CD4-positive, alpha-beta T cell treated with Interleukin-6 for 4 hours (primary cell): Measurements from ENCODE around the gene VWA5A.

Experiments used
- DNase-seq: peaks from one replicate; pipeline ENCODE4 v3.0.0-alpha.2; 2020; ENCODE audit warnings: mixed read lengths

VWA5A gene

DNA sequence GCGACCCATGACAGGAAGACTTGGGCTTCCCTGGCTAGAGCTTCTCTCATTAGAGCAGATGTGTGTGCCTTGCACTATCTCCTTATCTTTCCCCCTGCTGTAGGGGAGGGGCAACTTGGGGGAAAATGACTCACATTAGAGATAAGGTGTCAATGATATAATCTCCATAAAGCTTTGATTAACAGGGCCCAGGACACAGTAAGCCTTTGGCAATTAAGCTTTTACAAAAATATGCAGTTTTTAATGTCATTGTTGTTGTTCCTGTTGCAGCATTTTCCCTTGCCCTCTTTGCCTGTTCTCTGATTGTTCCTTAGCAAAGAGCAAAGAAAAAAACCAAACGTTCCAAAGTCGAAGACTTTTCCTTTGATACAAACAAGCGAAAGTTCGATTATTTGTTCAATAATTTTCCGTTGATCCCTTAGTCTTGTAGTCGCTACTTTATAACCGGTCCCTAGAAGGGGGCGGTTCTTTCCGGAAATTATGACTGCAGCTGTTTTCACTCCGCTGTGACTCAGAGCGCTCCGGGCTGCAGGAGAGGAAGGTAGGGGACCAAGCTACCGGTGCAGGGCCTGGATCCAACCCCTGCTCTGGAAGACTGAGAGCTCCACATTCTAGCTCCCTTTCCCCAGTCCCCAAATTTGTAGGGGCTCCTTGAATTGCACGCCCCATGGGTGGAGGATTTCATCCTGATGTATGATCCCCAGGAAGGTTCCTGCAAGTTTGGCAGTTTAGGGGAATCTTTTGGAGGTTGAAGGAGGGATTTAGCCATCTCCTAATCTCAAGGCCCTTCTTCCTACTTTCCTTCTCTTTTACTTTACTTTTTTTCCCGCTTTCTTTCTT, at the start of gene VWA5A:
Gene VWA5A (plus strand): TSS at position 509 of the 840 bp plus-strand sequence. CDS start 2,062 bp downstream, outside the sequence.
- peak; percentile 82 for DNase-seq

DNA sequence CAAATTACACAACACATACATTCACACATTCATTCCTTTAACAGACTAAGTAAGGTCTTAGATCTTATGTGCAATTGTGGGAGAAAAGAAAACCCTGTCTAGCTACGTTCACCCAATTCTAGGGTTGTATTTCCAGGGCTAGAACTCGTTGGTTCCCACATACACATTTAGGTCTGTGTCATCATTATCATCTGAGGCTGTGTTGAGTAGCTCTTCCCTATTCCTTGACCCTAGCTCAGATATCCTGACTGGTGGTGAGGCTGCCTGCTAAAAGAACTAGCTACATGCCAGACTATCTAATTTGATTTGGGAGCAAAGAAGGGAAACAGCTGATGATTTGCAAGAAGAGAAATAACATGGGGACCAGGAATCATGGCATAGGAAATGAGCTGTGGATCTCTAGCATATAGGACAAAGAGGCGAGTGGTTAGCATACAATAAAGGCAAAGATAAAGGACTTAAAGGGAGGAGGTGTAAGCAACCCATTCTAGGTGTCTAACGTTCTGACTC, 46.6 kb upstream of the VWA5A start:
- DNase-seq, result no peak

GRCh38 chr11:124069429-124070401, 45.5 kb upstream of the VWA5A start:
- peak; percentile 35 for DNase-seq

- peak; percentile 70 for DNase-seq
Measured at GRCh38 chr11:124070915-124071622, 44.2 kb upstream of the VWA5A start.

DNA sequence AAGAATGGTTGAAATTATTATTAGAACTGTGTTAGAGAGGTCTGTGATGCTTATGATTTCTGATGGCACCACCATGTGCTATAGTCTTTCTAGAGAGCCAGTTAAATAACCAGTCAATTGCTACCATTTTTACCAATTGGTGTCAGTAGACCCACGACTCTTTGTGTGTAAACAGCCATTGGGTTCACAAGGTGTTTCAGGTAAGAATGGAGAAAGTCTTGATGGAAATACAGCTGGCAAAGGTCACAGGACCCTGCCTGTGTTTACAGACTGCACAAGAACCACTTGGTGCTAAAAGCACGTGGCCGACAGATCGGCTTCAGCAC, 43.7 kb upstream of the VWA5A start:
- no peak for DNase-seq

DNA sequence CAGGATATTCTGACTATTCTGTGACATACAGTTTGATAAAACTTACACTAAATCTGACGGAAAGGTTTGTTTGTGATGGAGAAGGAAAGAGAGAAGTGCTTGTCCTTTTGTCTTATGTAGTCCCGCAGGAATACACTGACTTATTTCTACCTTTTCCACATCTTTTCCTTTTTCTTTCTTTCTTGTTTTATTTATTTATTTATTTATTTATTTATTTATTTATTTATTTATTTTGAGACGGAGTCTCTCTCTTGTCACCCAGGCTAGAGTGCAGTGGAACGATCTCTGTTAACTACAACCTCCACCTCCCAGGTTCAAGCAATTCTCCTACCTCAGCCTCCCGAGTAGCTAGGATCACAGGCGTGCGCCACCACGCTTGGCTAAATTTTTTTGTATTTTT, 43.1 kb upstream of the VWA5A start:
- DNase-seq, result no peak

GRCh38 chr11:124074554-124074953, 40.7 kb upstream of the VWA5A start:
- no peak for DNase-seq

DNA sequence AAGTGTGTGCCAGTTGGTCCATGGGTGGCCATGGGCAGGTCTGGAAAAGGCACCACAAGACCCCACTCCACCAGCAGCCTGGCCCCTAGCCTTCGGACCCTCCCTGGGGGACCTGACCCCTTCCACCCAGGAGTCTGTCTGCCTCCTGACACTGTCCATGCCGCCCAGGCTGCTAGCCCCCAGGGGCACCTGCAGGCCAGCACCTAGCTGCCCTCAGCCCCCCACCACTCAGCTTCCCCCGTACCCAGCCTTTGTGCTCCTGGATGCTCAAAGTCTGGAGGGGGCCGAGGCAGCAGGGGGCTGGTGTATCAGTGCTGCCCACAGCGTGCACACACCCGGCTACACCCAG, 39.8 kb upstream of the VWA5A start:
- no peak for DNase-seq

DNA sequence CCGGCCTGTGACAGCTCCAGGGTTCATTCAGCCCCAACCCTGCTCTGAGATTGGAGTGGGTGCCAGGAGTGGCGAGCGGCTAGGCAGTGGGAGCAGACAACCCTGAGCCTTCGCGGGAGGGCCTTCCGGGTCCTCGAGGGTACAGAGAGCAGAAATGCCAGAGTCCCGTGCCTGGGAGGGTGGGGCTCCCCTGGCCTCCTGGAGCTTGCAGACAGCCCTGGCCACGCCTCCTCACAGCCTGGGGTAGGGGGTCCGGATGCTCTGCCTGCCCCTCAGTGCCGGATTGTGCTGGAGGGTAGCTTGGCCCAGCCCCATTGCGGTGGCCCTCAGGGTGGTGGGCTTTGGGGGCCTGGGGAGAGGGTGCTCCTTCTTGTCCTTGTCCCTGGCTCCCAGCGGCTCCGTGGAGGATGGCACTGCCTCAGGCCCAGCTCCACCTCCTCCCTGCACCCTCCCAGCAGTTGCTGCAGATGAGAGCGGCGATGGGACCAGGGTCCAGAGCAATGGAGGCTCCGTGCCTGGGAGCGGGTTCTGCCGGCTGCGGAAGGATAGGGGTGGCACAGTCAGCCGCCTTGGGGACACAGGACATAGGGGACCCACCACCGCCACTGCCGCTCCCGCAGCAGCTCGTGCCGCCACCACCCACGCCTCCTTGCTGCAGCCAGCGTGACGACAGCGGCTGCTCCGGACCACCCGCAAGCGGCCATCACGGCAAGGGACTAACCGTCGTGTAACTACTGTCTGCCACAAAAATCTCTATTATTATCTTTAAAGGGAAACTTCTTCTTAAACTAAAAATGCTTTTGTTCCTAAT, 39.2 kb upstream of the VWA5A start:
- DNase-seq, result no peak

DNA sequence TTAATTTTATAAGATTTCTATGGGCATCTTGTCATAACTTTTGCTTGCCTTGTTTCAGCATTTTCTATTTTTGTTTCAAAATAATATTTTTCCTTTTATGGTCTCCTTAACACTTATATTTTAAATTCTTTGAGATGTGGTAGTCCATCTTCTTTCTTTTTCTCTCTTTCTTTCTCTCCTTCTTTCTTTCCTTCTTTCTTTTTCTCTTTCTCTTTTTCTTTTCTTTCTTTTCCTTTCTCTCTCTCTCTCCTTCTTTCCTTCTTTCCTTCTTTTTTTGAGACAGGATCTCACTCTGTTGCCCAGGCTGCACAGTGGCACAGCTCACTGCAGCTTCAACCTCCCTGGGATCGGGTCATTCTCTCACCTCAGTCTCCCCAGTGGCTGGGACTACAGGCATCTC, 38.0 kb upstream of the VWA5A start:
- DNase-seq, result no peak

- DNase-seq, result no peak
Measured at GRCh38 chr11:124078591-124078990, 36.7 kb upstream of the VWA5A start.

- no peak for DNase-seq
Measured at GRCh38 chr11:124079631-124080326, 35.5 kb upstream of the VWA5A start.

DNA sequence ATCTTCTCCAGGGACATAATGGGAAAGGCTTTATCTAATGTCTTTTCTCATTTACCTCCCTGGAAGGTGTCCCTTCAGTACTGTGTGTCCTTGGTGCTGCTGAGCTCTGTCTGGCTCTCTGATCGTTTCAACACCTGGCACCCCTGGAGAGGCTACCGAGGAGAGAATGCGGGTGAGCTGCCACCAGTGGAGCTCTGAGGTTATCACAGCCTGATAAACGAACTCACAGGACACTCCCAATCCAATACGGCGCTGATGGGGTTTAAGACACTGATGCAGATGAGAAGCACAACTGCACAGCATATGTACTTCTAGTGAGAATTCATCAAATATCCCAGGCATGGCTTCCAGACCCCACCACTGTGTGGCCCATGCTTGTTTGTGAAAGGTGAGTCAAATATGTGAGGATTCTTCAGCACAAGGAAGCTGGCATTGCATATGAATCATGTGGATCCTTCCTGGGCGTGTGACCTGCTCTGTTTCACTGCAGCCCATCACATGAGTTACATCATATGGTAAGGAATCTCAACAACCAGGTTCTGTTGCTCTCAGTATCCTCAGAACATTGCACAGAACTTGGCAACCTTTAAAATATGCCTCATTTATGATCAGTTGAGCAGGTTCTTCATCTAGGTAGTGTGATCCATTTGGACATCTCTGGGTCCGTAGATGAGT, 34.8 kb upstream of the VWA5A start:
- DNase-seq, result no peak

- DNase-seq, result no peak
Measured at GRCh38 chr11:124081483-124081882, 33.8 kb upstream of the VWA5A start.

- no peak for DNase-seq
Measured at GRCh38 chr11:124082371-124082770, 32.9 kb upstream of the VWA5A start.

- no peak for DNase-seq
Measured at GRCh38 chr11:124085583-124085982, 29.7 kb upstream of the VWA5A start.

DNA sequence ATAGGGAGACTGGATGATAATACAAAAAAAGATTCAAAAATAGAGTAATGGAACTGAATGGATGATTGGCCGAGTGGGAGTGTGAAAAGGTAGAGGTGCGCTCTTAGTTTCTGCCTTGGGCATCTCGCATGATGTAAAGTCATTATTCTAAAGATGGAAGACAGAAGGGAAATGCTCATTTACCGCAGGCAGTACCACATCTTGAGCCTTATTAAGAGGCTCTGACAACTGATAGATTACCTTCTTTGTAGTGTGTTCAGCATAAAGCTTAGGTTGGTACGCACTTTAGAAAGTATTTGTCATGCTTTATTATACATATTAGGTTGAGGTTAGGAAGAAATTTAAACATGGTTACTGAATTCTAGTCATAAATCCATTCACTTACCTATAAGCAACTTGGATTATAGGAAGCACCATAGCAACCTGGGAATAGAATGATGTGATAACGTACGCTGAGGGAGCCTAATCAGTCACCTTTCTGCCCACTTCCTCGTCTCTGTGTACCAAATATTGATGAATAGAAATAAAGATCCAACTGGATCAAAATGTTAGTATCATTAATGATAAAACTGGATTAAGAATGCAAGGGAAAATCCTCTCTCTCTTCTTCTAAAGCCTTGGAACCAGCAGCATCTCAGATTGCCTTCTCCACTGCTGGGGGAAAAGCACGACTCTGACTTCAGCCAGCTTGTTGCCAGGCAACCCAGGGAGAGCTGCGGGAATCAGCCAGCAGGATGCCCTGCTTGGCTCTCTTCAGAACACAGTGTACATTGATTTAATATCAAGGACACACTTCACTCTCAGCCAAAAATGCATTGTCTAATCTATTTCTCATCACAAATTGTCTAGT, 29.0 kb upstream of the VWA5A start:
- no peak for DNase-seq

DNA sequence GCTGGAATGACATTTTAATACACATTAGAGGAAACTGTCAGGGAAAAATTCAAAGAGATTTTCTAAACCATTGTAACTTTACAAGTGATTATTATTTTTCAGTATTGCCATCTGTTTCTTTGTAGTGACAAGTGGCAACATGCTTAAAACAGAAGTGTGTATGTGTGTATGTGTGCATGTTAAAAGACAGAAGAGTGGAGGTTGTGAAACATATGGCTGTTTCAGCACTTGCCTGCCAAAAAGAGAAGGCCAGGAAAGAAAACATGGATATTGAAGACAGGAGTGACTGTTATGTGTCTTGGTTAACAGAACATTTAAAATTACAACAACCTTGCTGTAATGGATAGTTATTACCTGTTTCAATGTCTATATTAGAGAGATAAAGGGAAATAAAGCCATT, 24.3 kb upstream of the VWA5A start:
- no peak for DNase-seq

DNA sequence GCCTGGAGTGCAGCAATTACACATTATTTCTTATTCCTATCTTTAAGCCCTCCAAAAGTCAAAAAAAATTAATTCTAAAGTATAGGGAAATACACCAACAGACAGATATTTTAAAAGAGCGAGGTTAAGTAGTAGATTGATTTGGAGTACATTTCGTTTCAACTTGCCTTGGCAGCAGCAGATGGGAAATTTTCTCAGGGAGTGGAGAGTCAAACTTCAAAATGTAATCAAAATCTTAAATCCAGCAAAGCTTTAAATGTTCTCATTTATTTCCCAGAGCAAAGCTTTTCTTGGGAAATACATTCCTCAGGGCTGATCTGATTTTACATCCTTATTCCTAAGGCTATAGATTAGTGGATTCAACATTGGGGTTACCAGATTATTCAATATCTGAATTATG, 21.9 kb upstream of the VWA5A start:
- DNase-seq, result no peak

- DNase-seq, result no peak
Measured at GRCh38 chr11:124094731-124095130, 20.5 kb upstream of the VWA5A start.
